ENCODE results near the gene PRAMEF9. TPM values are rescaled to one million over a fixed set of nuclear protein-coding genes. Genes with fewer than 3 reads are reported as not detected.
"Not testable (repeated sequence)": the region's sequence is repeated elsewhere in the genome, so short reads cannot be mapped to it uniquely, and the experiment has no call there.

PRAMEF9 gene
- not detected for total RNA-seq
- polyA plus RNA-seq (ENCODE audit: insufficient read length in 2 of 2): not detected
- long read RNA-seq, donor 1: 0 reads
- long read RNA-seq, donor 2: 0 reads
- long read RNA-seq, donor 3: 0 reads
- long read RNA-seq, donor 4: 0 reads

- DNase-seq (ENCODE audit: low read depth in 4 of 6, low spot score in 6 of 6); H3K27me3 ChIP-seq (ENCODE audit: control insufficient read depth, insufficient read depth, low read length); H3K27ac ChIP-seq (ENCODE audit: low read depth, low read length); H3K4me3 ChIP-seq (ENCODE audit: low read depth, low read length); H3K9me3 ChIP-seq (ENCODE audit: control insufficient read depth, insufficient read depth, low read length); H3K4me1 ChIP-seq (ENCODE audit: control insufficient read depth, insufficient read depth, low read length); H3K36me3 ChIP-seq (ENCODE audit: control insufficient read depth, insufficient read depth, low read length): not testable (repeated sequence)
- no CpG with 5 or more reads among the region's 2 CpGs for WGBS (ENCODE audit: insufficient coverage)
These were observed at the start of gene PRAMEF9 for GRCh38 chr1:13171548-13171947. PRAMEF9 (plus strand) TSS chr1:13171848; CDS start chr1:13175281, 3,433 bp downstream.

GRCh38 chr1:13155909-13156308 is 15.7 kb upstream of the PRAMEF9 start, which contains the start of gene PRAMEF26:
PRAMEF26 (minus strand) TSS chr1:13156009; CDS start chr1:13153095, 2,914 bp downstream.
- not testable (repeated sequence) for H3K27ac ChIP-seq (ENCODE audit: low read depth, low read length); H3K4me3 ChIP-seq (ENCODE audit: low read depth, low read length); H3K27me3 ChIP-seq (ENCODE audit: control insufficient read depth, insufficient read depth, low read length); H3K4me1 ChIP-seq (ENCODE audit: control insufficient read depth, insufficient read depth, low read length); H3K36me3 ChIP-seq (ENCODE audit: control insufficient read depth, insufficient read depth, low read length); H3K9me3 ChIP-seq (ENCODE audit: control insufficient read depth, insufficient read depth, low read length); DNase-seq (ENCODE audit: low read depth in 4 of 6, low spot score in 6 of 6)
- no CpG with 5 or more reads among the region's 5 CpGs for WGBS (ENCODE audit: insufficient coverage)

- H3K4me1 ChIP-seq (ENCODE audit: control insufficient read depth, insufficient read depth, low read length); DNase-seq (ENCODE audit: low read depth in 4 of 6, low spot score in 6 of 6); H3K27me3 ChIP-seq (ENCODE audit: control insufficient read depth, insufficient read depth, low read length); H3K27ac ChIP-seq (ENCODE audit: low read depth, low read length); H3K4me3 ChIP-seq (ENCODE audit: low read depth, low read length); H3K36me3 ChIP-seq (ENCODE audit: control insufficient read depth, insufficient read depth, low read length); H3K9me3 ChIP-seq (ENCODE audit: control insufficient read depth, insufficient read depth, low read length): not testable (repeated sequence)
- WGBS (ENCODE audit: insufficient coverage): no CpG with 5 or more reads among the region's 8 CpGs
These were observed 6.1 kb upstream of the PRAMEF9 start, which contains the start of gene HNRNPCL4 for GRCh38 chr1:13165531-13165930. HNRNPCL4 (minus strand) TSS chr1:13165631; CDS start chr1:13165467, 164 bp downstream.

- WGBS (ENCODE audit: insufficient coverage): no CpG with 5 or more reads among the region's 5 CpGs
- not testable (repeated sequence) for DNase-seq (ENCODE audit: low read depth in 4 of 6, low spot score in 6 of 6); H3K4me3 ChIP-seq (ENCODE audit: low read depth, low read length); H3K27ac ChIP-seq (ENCODE audit: low read depth, low read length); H3K36me3 ChIP-seq (ENCODE audit: control insufficient read depth, insufficient read depth, low read length); H3K4me1 ChIP-seq (ENCODE audit: control insufficient read depth, insufficient read depth, low read length); H3K9me3 ChIP-seq (ENCODE audit: control insufficient read depth, insufficient read depth, low read length); H3K27me3 ChIP-seq (ENCODE audit: control insufficient read depth, insufficient read depth, low read length)
These were observed 29.7 kb downstream of the PRAMEF9 start, which contains the start of gene PRAMEF13 for GRCh38 chr1:13201309-13201708. PRAMEF13 (minus strand) TSS chr1:13201409; CDS start chr1:13199589, 1,820 bp downstream.

- not testable (repeated sequence) for H3K36me3 ChIP-seq (ENCODE audit: control insufficient read depth, insufficient read depth, low read length); H3K27ac ChIP-seq (ENCODE audit: low read depth, low read length); H3K27me3 ChIP-seq (ENCODE audit: control insufficient read depth, insufficient read depth, low read length); H3K9me3 ChIP-seq (ENCODE audit: control insufficient read depth, insufficient read depth, low read length); H3K4me1 ChIP-seq (ENCODE audit: control insufficient read depth, insufficient read depth, low read length); DNase-seq (ENCODE audit: low read depth in 4 of 6, low spot score in 6 of 6); H3K4me3 ChIP-seq (ENCODE audit: low read depth, low read length)
- WGBS (ENCODE audit: insufficient coverage): no CpG with 5 or more reads among the region's 9 CpGs
These were observed 37.1 kb downstream of the PRAMEF9 start for GRCh38 chr1:13208712-13209111.

GRCh38 chr1:13216619-13217018 is 45.0 kb downstream of the PRAMEF9 start:
- not testable (repeated sequence) for H3K36me3 ChIP-seq (ENCODE audit: control insufficient read depth, insufficient read depth, low read length); H3K9me3 ChIP-seq (ENCODE audit: control insufficient read depth, insufficient read depth, low read length); H3K4me3 ChIP-seq (ENCODE audit: low read depth, low read length); DNase-seq (ENCODE audit: low read depth in 4 of 6, low spot score in 6 of 6); H3K27me3 ChIP-seq (ENCODE audit: control insufficient read depth, insufficient read depth, low read length); H3K27ac ChIP-seq (ENCODE audit: low read depth, low read length); H3K4me1 ChIP-seq (ENCODE audit: control insufficient read depth, insufficient read depth, low read length)
- no CpG with 5 or more reads among the region's 7 CpGs for WGBS (ENCODE audit: insufficient coverage)

- WGBS (ENCODE audit: insufficient coverage): no CpG with 5 or more reads among the region's 3 CpGs
These were observed 47.6 kb downstream of the PRAMEF9 start for GRCh38 chr1:13219203-13219602.

GRCh38 chr1:13222788-13223187 is 51.1 kb downstream of the PRAMEF9 start:
- H3K9me3 ChIP-seq (ENCODE audit: control insufficient read depth, insufficient read depth, low read length); DNase-seq (ENCODE audit: low read depth in 4 of 6, low spot score in 6 of 6); H3K27me3 ChIP-seq (ENCODE audit: control insufficient read depth, insufficient read depth, low read length); H3K36me3 ChIP-seq (ENCODE audit: control insufficient read depth, insufficient read depth, low read length); H3K4me3 ChIP-seq (ENCODE audit: low read depth, low read length); H3K4me1 ChIP-seq (ENCODE audit: control insufficient read depth, insufficient read depth, low read length); H3K27ac ChIP-seq (ENCODE audit: low read depth, low read length): not testable (repeated sequence)
- no CpG with 5 or more reads among the region's 4 CpGs for WGBS (ENCODE audit: insufficient coverage)

More at GRCh38 chr1:13219203-13219602, 47.6 kb downstream of the PRAMEF9 start:
- not testable (repeated sequence) for H3K4me1 ChIP-seq (ENCODE audit: control insufficient read depth, insufficient read depth, low read length); H3K4me3 ChIP-seq (ENCODE audit: low read depth, low read length); H3K27ac ChIP-seq (ENCODE audit: low read depth, low read length); H3K36me3 ChIP-seq (ENCODE audit: control insufficient read depth, insufficient read depth, low read length); H3K9me3 ChIP-seq (ENCODE audit: control insufficient read depth, insufficient read depth, low read length); DNase-seq (ENCODE audit: low read depth in 4 of 6, low spot score in 6 of 6); H3K27me3 ChIP-seq (ENCODE audit: control insufficient read depth, insufficient read depth, low read length)

GRCh38 chr1:13224480-13225060 is 52.9 kb downstream of the PRAMEF9 start:
- WGBS (ENCODE audit: insufficient coverage): 68% methylated on average over 4 of the region's 5 CpGs
- no peak overlapping the region for H3K27ac ChIP-seq (ENCODE audit: low read depth, low read length)
- no peaks in the 10 kb centered on the region for H3K9me3 ChIP-seq (ENCODE audit: control insufficient read depth, insufficient read depth, low read length)
- no peaks in the 10 kb centered on the region for H3K27me3 ChIP-seq (ENCODE audit: control insufficient read depth, insufficient read depth, low read length)
- DNase-seq (ENCODE audit: low read depth in 4 of 6, low spot score in 6 of 6): no peak
- no peak overlapping the region for H3K4me3 ChIP-seq (ENCODE audit: low read depth, low read length)
- no peaks in the 10 kb centered on the region for H3K36me3 ChIP-seq (ENCODE audit: control insufficient read depth, insufficient read depth, low read length)
- no peaks in the 10 kb centered on the region for H3K4me1 ChIP-seq (ENCODE audit: control insufficient read depth, insufficient read depth, low read length)

- not testable (repeated sequence) for DNase-seq (ENCODE audit: low read depth in 4 of 6, low spot score in 6 of 6); H3K9me3 ChIP-seq (ENCODE audit: control insufficient read depth, insufficient read depth, low read length); H3K27me3 ChIP-seq (ENCODE audit: control insufficient read depth, insufficient read depth, low read length); H3K4me3 ChIP-seq (ENCODE audit: low read depth, low read length); H3K27ac ChIP-seq (ENCODE audit: low read depth, low read length); H3K36me3 ChIP-seq (ENCODE audit: control insufficient read depth, insufficient read depth, low read length); H3K4me1 ChIP-seq (ENCODE audit: control insufficient read depth, insufficient read depth, low read length)
- WGBS (ENCODE audit: insufficient coverage): 72% methylated on average over 6 of the region's 9 CpGs
These were observed 54.1 kb downstream of the PRAMEF9 start, which contains the start of gene PRAMEF18 for GRCh38 chr1:13225675-13226204. PRAMEF18 (minus strand) TSS chr1:13226154; CDS start chr1:13226106, 48 bp downstream.

Measured in spinal cord (tissue), 10 donors.